Heart left ventricle (tissue), 13 donors: Measurements from ENCODE around the gene MON1A.

ENCODE experiments used
- CTCF ChIP-seq, 12 donors: fragments of 200-600 bp; sonication (generic) in 4 of 12; IDR thresholded peaks; one replicate each; pipeline versions ENCODE4 v1.5.0 to v1.8.0; 2018 to 2022; ENCODE audit warnings: antibody characterized with exemption in 12 of 12, mild to moderate bottlenecking in 5 of 12
- POLR2A ChIP-seq, 2 donors: fragments of 450-650 bp; IDR thresholded peaks; one replicate each; pipeline ENCODE4 v1.6.1; 2017; ENCODE audit warnings: antibody characterized with exemption in 2 of 2, mild to moderate bottlenecking in 2 of 2, moderate library complexity in 2 of 2
- donor health status: ischemic (EF 13 %, LVEDD 7.1; RV severe dilation, severe dysfunction).
- donor health status: DM: no; HTN: yes; CAD: no.
- donor health status: DM: no; HTN: no; CAD: no.
- donor health status: ischemic (EF 25% LVEDD 6.9; RV normal size, moderate dysfunction).
- donor health status: ischemic (EF 25% LVEDD 5.7; RV mildly dilated, moderate dysfunction).
- donor health status: ischemic (EF 35%, LVEDD 5.7; RV mildly dilated, moderate dysfunction).
- donor health status: nonischemic (EF 11% LVEDD 7.7; RV severe dilation, severe dysfunction).
- donor health status: DM: yes; HTN: yes; CAD: no.
- donor health status: PGD.
- donor health status: ischemic (EF 29% LVEDD 5.4; RV normal size, mild dysfunction).
- donor health status: nonischemic (EF 23%, LVEDD 6.1; RV moderate dilation, normal function).

GRCh38 chr3:49859576-49860305, 69.9 kb downstream of the MON1A start:
- TF ChIP-seq POLR2A (IDR thresholded peaks at IDR 0.05) (no peak), CTCF (IDR thresholded peaks at IDR 0.05) (no peak)
